HG02981 (cell line): ENCODE data around the gene SLC6A4.
"Not testable (repeated sequence)": the region's sequence is repeated elsewhere in the genome, so short reads cannot be mapped to it uniquely, and the experiment has no call there.

ENCODE experiments used
- ATAC-seq: cut with Tn5 transposase; IDR thresholded peaks from one replicate; pipeline ENCODE4 v1.9.1; 2021; ENCODE audit warnings: mild to moderate bottlenecking, moderate library complexity; ENCODE audit not compliant: unreplicated experiment

SLC6A4 gene

GRCh38 chr17:30186761-30187160 lies 48.7 kb downstream of the SLC6A4 start:
- ATAC-seq, result no peak

- ATAC-seq, result no peak
These were observed 58.6 kb downstream of the SLC6A4 start for GRCh38 chr17:30176855-30177254.

GRCh38 chr17:30174556-30174955 lies 60.9 kb downstream of the SLC6A4 start:
- ATAC-seq, result no peak

- peak; percentile 88 for ATAC-seq
These were observed 61.8 kb downstream of the SLC6A4 start for GRCh38 chr17:30173649-30174048.

GRCh38 chr17:30172560-30172959 lies 62.9 kb downstream of the SLC6A4 start:
- no peak for ATAC-seq

GRCh38 chr17:30170415-30170987 lies 65.0 kb downstream of the SLC6A4 start:
- no peak for ATAC-seq

GRCh38 chr17:30165960-30166359 lies 69.5 kb downstream of the SLC6A4 start:
- ATAC-seq, result no peak

GRCh38 chr17:30165147-30165546 lies 70.3 kb downstream of the SLC6A4 start:
- ATAC-seq, result no peak

- no peak for ATAC-seq
These were observed 71.0 kb downstream of the SLC6A4 start for GRCh38 chr17:30164531-30164930.

GRCh38 chr17:30161601-30162000 lies 73.9 kb downstream of the SLC6A4 start:
- no peak for ATAC-seq

GRCh38 chr17:30160419-30161172 lies 74.9 kb downstream of the SLC6A4 start:
- ATAC-seq, result no peak

GRCh38 chr17:30158896-30159625 lies 76.4 kb downstream of the SLC6A4 start:
- ATAC-seq, result no peak

- ATAC-seq, result no peak
These were observed 80.1 kb downstream of the SLC6A4 start for GRCh38 chr17:30155389-30155788.

- ATAC-seq, result no peak
These were observed 82.0 kb downstream of the SLC6A4 start for GRCh38 chr17:30153463-30153862.

GRCh38 chr17:30151471-30151870 lies 84.0 kb downstream of the SLC6A4 start:
- no peak for ATAC-seq

- no peak for ATAC-seq
These were observed 87.1 kb downstream of the SLC6A4 start for GRCh38 chr17:30148376-30148775.

GRCh38 chr17:30147860-30148259 lies 87.6 kb downstream of the SLC6A4 start:
- ATAC-seq, result not testable (repeated sequence)
